H7 (cell line): ENCODE results near the gene ZSWIM5. TPM values are rescaled to one million over a fixed set of nuclear protein-coding genes. Genes with fewer than 3 reads are reported as not detected.
"Not testable (repeated sequence)": the region's sequence is repeated elsewhere in the genome, so short reads cannot be mapped to it uniquely, and the experiment has no call there.

Experiments used
- DNase-seq: peaks from one replicate; pipeline ENCODE4 v3.0.0; 2012
- H3K27me3 ChIP-seq: 2 replicates; pipeline ENCODE4 v1.6.0; 2011; ENCODE audit warnings: mild to moderate bottlenecking, low read length; ENCODE audit not compliant: control insufficient read depth, insufficient read depth
- H3K36me3 ChIP-seq: replicated peaks from 2 replicates; pipeline ENCODE4 v1.5.1; 2011; ENCODE audit warnings: low read length; ENCODE audit not compliant: control insufficient read depth, insufficient read depth
- H3K4me3 ChIP-seq: 2 replicates; pipeline ENCODE4 v1.5.1; 2011; ENCODE audit warnings: low read depth, mild to moderate bottlenecking, control low read depth, low read length, moderate library complexity; ENCODE audit not compliant: insufficient read depth
- total RNA-seq: library from RNA; depleted of rRNA; stranded (reverse); fragments of >200 nt; shearing (Covaris generic); gene quantifications from 2 replicates; pipeline ENCODE4 v1.2.3, GENCODE V29; 2014

Gene ZSWIM5
- total RNA-seq, 1 experiment from 2014 or later, result 4.7 TPM

DNA sequence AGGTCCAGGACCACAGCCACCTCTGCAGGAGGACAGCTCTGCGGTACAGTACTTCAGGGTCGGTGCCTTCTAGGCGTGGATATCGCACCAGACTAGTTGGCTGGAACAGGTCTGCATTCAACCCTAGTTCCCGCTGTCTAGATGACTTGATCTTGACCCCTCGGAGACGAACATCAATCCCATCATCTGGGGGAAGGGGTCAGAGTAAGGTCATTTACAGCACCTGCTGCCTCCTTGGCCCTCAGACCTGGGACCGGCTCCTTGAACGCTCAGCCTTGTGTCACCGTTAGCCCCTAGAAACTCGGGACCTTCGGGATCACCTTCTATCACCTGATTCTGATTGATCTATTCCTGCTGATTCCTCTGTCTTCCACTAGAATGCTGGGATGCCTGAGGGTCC is 197.9 kb downstream of the ZSWIM5 start:
- peaks cover 17% of the 10 kb centered on the region for H3K36me3 ChIP-seq
- peaks cover 10% of the 10 kb centered on the region; the same call in 1 of the 2 replicates for H3K27me3 ChIP-seq
- no peak for DNase-seq
- no peak overlapping the region for H3K4me3 ChIP-seq

DNA sequence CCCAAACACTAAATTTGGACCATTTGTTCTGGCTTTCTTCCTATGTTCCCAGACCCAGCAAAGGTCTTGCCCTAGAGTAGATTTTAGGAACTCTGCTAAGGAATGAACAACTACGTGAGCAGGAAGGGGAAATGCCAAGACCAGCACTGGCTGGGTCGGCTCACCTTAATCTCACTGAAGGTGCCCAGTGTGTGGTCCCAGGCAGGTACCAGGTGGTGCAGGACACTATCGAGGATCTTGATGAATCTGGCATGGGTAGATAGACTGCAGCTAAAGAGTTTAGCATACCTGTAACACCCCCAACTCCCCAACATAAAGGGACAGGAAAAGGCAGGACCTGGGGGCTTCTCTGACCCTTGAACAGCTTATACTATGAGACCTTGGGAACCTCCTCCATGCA is 198.3 kb downstream of the ZSWIM5 start:
- Histone ChIP-seq H3K36me3 (peaks cover 17% of the 10 kb centered on the region), H3K4me3 (no peak overlapping the region), H3K27me3 (peaks cover 10% of the 10 kb centered on the region; the same call in 1 of the 2 replicates)
- no peak for DNase-seq

DNA sequence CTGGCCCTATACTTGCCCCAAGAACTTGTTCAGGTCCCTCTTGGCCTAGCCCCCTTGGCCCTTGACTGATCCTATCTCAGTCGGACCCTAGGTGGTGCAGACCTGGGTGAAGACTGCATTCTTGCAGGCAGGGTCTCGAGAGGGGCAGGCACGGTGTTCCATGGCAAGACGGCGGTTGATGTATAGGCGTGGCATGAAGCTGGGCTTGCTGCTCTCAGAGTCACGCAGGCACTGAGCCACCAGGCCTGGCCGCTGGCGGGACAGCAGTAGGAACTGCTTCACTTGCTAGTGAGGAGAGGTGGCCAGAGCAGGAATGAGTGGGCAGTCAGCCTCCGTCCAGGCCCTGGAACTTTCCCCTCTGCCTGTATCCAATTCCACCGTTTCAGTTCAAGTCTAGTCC is 199.1 kb downstream of the ZSWIM5 start:
- no peak overlapping the region for H3K4me3 ChIP-seq
- H3K36me3 ChIP-seq, result peaks cover 19% of the 10 kb centered on the region
- DNase-seq, result no peak
- H3K27me3 ChIP-seq, result peaks cover 10% of the 10 kb centered on the region; the same call in 1 of the 2 replicates

GRCh38 chr1:45005761-45006160 is 200.6 kb downstream of the ZSWIM5 start:
- peaks cover 7% of the 10 kb centered on the region; the same call in 1 of the 2 replicates for H3K27me3 ChIP-seq
- H3K36me3 ChIP-seq, result peaks cover 19% of the 10 kb centered on the region
- peak; percentile 12 for DNase-seq
- H3K4me3 ChIP-seq, result no peak overlapping the region

GRCh38 chr1:45004281-45004920 is 202.0 kb downstream of the ZSWIM5 start:
- DNase-seq, result no peak
- Histone ChIP-seq H3K27me3 (no peaks in the 10 kb centered on the region), H3K4me3 (no peak overlapping the region), H3K36me3 (peaks cover 19% of the 10 kb centered on the region)

- H3K4me3 ChIP-seq, result no peak overlapping the region
- H3K36me3 ChIP-seq, result peaks cover 16% of the 10 kb centered on the region
- H3K27me3 ChIP-seq, result no peaks in the 10 kb centered on the region
- DNase-seq, result no peak
Observed at GRCh38 chr1:45003741-45004140, 202.7 kb downstream of the ZSWIM5 start.

GRCh38 chr1:45002650-45003645 is 203.5 kb downstream of the ZSWIM5 start:
- Histone ChIP-seq H3K27me3 (no peaks in the 10 kb centered on the region), H3K4me3 (no peak overlapping the region), H3K36me3 (peaks cover 13% of the 10 kb centered on the region)
- peak; percentile 20 for DNase-seq

GRCh38 chr1:45001576-45001975 is 204.8 kb downstream of the ZSWIM5 start:
- not testable (repeated sequence) for DNase-seq, H3K4me3 ChIP-seq, H3K27me3 ChIP-seq
- peaks cover 11% of the 10 kb centered on the region for H3K36me3 ChIP-seq

DNA sequence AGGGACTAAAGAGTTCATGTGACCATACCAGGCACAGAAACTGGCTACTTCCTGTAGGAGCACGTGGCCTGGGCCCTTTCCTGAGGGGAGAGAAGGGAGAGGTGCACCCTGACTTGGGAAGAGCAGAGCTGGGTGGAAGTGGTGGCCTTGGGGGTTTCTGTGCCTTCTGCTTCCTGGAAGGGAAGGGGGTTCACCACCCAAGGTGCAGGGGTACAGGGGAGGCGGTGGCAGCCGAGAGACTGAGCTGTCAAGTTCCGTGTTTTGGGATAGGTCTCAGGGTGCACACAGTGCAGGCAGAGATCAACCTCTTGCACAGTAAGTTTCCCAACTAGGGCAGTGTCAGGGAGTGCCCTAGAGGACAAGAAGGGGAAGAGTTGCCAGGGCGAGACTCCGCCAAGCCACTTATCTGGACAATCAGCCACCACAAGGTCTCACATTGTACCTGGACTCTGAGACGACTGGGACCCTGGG is 205.4 kb downstream of the ZSWIM5 start:
- peak; percentile 39 for DNase-seq
- Histone ChIP-seq H3K27me3 (no peaks in the 10 kb centered on the region), H3K36me3 (peaks cover 11% of the 10 kb centered on the region)

GRCh38 chr1:44999232-44999631 is 207.2 kb downstream of the ZSWIM5 start:
- Histone ChIP-seq H3K36me3 (peaks cover 4% of the 10 kb centered on the region), H3K27me3 (no peaks in the 10 kb centered on the region)
- no peak for DNase-seq

More for the DNA sequence above, 205.4 kb downstream of the ZSWIM5 start:
- no peak overlapping the region for H3K4me3 ChIP-seq

GRCh38 chr1:44995467-44996238 is 210.8 kb downstream of the ZSWIM5 start:
- Histone ChIP-seq H3K4me3 (no peak overlapping the region), H3K36me3 (no peaks in the 10 kb centered on the region), H3K27me3 (no peaks in the 10 kb centered on the region)
- no peak for DNase-seq

More at GRCh38 chr1:44999232-44999631, 207.2 kb downstream of the ZSWIM5 start:
- H3K4me3 ChIP-seq, result no peak overlapping the region

DNA sequence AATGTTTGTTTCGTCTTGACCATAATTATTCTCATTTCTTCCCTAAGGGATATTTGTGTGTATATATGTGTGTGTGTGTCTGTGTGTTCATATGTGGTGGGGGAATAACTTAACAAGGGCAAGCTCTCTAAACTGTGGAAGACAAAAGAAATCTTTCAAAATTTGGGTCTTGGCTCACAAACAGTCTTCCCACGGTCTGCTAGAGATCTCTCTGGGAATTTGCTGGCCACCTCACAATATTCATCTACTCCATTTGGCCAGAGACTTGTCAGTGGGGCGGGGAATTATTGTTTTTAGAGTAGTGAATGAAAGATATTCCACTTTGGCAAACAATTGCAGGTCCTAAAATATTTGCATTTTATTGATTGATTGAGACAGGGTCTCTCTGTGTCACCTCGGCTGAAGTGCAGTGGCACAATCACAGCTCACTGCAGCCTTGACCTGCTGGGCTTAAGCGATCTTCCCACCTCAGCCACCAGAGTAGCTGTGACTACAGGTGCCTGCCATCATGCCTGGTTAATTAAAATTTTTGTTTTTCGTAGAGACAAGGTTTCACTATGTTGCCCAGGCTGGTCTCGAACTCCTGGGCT is 212.0 kb downstream of the ZSWIM5 start:
- Histone ChIP-seq H3K36me3 (no peaks in the 10 kb centered on the region), H3K4me3 (no peak overlapping the region), H3K27me3 (no peaks in the 10 kb centered on the region)
- no peak for DNase-seq

GRCh38 chr1:44988531-44989156 is 217.8 kb downstream of the ZSWIM5 start:
- no peak overlapping the region for H3K4me3 ChIP-seq
- H3K27me3 ChIP-seq, result no peaks in the 10 kb centered on the region
- no peak for DNase-seq
- no peaks in the 10 kb centered on the region for H3K36me3 ChIP-seq
